ENCODE data around the gene SPAG6.

SPAG6 gene

DNA sequence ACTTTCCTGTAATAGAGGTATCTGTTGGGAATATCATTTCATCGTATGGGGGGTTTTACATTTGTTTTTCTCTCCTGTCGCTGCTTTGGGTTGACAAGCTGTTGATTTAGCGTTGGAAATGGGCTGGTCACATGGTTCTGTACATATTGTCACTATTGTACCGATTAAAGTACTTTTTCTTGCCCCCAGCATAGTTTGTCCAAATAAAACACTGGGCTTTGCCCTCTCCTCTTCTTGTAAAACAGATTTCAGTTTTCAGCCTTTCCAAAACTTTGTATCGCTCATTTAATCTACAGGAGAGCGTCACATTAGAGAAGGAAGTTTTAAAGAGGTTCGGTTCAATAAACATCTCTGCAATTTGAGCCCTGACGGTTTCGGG lies 20.4 kb upstream of the SPAG6 start:
- Histone ChIP-seq H3K9me3 (no peaks in the 10 kb centered on the region), H3K36me3 (peaks cover 16% of the 10 kb centered on the region), H3K4me1 (peaks cover 17% of the 10 kb centered on the region), H3K27me3 (peaks cover 13% of the 10 kb centered on the region), H3K4me3 (ENCODE audit: low read depth, low read length) (peak overlapping the region; percentile 64)
- TF ChIP-seq, protein P1, sequence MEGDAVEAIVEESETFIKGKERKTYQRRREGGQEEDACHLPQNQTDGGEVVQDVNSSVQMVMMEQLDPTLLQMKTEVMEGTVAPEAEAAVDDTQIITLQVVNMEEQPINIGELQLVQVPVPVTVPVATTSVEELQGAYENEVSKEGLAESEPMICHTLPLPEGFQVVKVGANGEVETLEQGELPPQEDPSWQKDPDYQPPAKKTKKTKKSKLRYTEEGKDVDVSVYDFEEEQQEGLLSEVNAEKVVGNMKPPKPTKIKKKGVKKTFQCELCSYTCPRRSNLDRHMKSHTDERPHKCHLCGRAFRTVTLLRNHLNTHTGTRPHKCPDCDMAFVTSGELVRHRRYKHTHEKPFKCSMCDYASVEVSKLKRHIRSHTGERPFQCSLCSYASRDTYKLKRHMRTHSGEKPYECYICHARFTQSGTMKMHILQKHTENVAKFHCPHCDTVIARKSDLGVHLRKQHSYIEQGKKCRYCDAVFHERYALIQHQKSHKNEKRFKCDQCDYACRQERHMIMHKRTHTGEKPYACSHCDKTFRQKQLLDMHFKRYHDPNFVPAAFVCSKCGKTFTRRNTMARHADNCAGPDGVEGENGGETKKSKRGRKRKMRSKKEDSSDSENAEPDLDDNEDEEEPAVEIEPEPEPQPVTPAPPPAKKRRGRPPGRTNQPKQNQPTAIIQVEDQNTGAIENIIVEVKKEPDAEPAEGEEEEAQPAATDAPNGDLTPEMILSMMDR (IDR thresholded peaks at IDR 0.05; ENCODE audit: low read depth, low read length): no peak
- DNase-seq: no peak

DNA sequence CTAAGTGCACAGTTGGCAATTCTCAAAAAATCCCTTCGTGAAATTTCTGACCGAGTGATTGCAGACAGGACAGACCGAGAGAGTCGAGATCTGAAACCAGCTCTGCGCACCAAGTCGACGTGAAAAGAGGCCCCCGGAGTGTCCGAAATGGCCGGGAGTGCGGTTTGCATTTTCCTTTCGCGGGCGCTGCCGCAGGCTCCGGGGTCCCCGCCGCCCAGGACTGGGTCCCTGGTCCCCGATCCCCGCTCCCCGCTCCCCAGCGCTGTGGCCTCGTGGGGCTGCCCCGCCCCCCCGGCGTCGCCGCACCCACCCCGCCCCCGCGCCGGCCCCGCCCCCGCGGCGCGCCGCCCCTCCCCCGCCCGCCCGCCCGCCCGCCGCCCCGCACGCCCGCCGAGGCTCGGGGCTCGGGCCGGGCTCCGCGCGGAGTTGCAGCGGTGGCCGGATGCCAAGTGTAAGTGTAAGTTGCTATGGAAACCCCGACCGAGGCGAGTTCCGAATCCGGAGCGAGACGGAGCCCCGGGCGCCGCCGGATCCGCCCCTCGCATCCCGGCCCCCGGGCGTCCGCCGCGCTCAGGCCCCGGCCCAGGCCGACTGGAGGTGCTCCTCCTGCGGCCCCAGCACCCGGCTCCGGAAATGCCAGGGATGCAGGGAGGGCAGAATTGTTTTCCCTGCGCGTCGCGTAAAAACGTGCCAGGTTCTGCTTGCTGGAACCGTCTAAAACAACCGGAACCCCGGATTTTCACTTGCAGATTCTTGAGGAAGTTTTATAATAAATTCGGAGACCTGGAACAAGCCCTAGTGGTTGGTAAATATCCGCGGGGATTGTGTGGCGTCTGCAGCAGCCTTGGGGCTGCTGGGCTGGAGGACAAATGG lies 19.8 kb upstream of the SPAG6 start:
- Histone ChIP-seq H3K9me3 (no peaks in the 10 kb centered on the region), H3K27me3 (peaks cover 13% of the 10 kb centered on the region)
- peak; percentile 74 for DNase-seq

DNA sequence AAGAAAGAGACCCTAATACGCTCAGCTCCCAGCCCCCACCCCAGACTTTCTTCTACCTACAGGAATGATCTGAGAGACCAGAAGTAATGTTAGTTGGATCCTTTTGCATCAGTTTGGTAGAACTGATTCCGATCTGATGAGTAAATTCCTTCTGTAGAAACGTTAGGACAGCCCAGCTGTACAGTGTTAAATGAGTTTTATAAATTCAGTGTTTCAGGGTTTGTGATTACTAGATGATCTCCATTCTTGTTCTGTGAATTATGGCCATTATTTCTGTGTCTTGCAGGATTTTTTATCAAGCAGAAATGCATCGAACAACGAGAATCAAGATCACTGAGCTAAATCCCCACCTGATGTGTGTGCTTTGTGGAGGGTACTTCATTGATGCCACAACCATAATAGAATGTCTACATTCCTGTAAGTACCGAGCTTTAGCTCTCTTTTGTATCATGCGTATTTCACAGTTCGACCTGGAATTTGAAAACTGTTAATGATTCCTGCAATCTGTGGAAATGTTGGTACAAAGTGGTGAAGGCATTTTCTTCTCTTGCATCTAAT lies 19.1 kb upstream of the SPAG6 start:
- peaks cover 17% of the 10 kb centered on the region for H3K4me1 ChIP-seq
- TF ChIP-seq, protein P1 (IDR thresholded peaks at IDR 0.05; ENCODE audit: low read depth, low read length): no peak
- H3K4me3 ChIP-seq (ENCODE audit: low read depth, low read length): peak overlapping the region; percentile 62
- no peak for DNase-seq
- no peaks in the 10 kb centered on the region for H3K9me3 ChIP-seq
- H3K27me3 ChIP-seq: peaks cover 13% of the 10 kb centered on the region
- peaks cover 18% of the 10 kb centered on the region for H3K36me3 ChIP-seq

More for the DNA sequence above, 19.8 kb upstream of the SPAG6 start:
- TF ChIP-seq, protein P1 (IDR thresholded peaks at IDR 0.05; ENCODE audit: low read depth, low read length): no peak
- H3K4me3 ChIP-seq (ENCODE audit: low read depth, low read length): peak overlapping the region; percentile 64
- peaks cover 18% of the 10 kb centered on the region for H3K36me3 ChIP-seq
- peaks cover 17% of the 10 kb centered on the region for H3K4me1 ChIP-seq

DNA sequence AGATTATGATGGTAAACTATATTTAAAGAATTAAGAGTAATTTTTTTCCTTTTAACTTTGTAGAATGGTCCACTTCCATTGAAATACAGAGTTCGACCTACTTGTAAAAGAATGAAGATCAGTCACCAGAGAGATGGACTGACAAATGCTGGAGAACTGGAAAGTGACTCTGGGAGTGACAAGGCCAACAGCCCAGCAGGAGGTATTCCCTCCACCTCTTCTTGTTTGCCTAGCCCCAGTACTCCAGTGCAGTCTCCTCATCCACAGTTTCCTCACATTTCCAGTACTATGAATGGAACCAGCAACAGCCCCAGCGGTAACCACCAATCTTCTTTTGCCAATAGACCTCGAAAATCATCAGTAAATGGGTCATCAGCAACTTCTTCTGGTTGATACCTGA lies 16.1 kb upstream of the SPAG6 start:
- H3K4me1 ChIP-seq: peaks cover 9% of the 10 kb centered on the region
- TF ChIP-seq, protein P1 (IDR thresholded peaks at IDR 0.05; ENCODE audit: low read depth, low read length): no peak
- H3K27me3 ChIP-seq: no peaks in the 10 kb centered on the region
- no peaks in the 10 kb centered on the region for H3K9me3 ChIP-seq
- peaks cover 18% of the 10 kb centered on the region for H3K36me3 ChIP-seq
- H3K4me3 ChIP-seq (ENCODE audit: low read depth, low read length): no peak overlapping the region
- no peak for DNase-seq

DNA sequence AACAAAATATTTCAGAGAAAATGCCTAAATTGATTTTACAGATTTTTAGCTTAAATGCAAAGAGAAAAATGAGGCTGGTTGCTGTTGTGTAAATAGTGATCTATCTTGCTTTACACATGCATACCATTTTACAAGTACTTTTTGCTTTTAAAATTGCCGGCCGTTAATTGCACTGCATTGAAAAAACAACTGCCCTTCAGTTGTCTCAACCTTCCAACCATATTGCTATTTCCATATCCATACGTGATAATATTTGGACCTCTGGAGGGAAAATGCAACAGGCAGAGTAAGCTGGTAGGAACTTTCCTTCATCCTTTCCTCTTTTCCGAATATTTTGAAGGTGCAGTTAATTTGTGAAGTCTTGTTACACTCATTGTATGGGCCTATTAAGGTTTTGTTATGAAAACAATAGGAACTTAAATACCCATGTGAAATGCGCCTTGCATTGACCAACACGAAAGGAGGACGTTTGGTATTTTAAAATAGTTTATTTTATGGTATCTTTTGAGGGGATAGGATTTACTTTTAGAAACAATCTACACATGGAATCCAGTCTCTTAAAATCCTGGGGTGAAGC lies 13.1 kb upstream of the SPAG6 start:
- peaks cover 15% of the 10 kb centered on the region for H3K27me3 ChIP-seq
- no peak overlapping the region for H3K4me3 ChIP-seq (ENCODE audit: low read depth, low read length)
- no peak for DNase-seq
- H3K9me3 ChIP-seq: no peaks in the 10 kb centered on the region
- TF ChIP-seq, protein P1 (IDR thresholded peaks at IDR 0.05; ENCODE audit: low read depth, low read length): no peak
- H3K36me3 ChIP-seq: peaks cover 18% of the 10 kb centered on the region
- no peaks in the 10 kb centered on the region for H3K4me1 ChIP-seq
